Medulla oblongata (tissue), 1 donor: ENCODE measurements around the gene TPSD1.
"Not testable (repeated sequence)": the region's sequence is repeated elsewhere in the genome, so short reads cannot be mapped to it uniquely, and the experiment has no call there.

Experiments used
- DNase-seq: peaks from one replicate; pipeline ENCODE4 v3.0.0-alpha.2; 2015; ENCODE audit errors: extremely low spot score

The TPSD1 gene

GRCh38 chr16:1281517-1281916 lies 25.6 kb downstream of the TPSD1 start:
- DNase-seq = no peak

GRCh38 chr16:1282324-1282973 lies 26.6 kb downstream of the TPSD1 start:
- no peak for DNase-seq

GRCh38 chr16:1283296-1283695 lies 27.4 kb downstream of the TPSD1 start:
- no peak for DNase-seq

GRCh38 chr16:1283996-1284616 lies 28.2 kb downstream of the TPSD1 start:
- no peak for DNase-seq

GRCh38 chr16:1285669-1286512 lies 30.0 kb downstream of the TPSD1 start:
- DNase-seq = no peak

GRCh38 chr16:1286513-1287094 lies 30.7 kb downstream of the TPSD1 start:
- no peak for DNase-seq

- DNase-seq = no peak
Measured at GRCh38 chr16:1287982-1288670, 32.3 kb downstream of the TPSD1 start.

GRCh38 chr16:1288813-1289476 lies 33.1 kb downstream of the TPSD1 start:
- DNase-seq = no peak

GRCh38 chr16:1289477-1289866 lies 33.6 kb downstream of the TPSD1 start:
- DNase-seq = no peak

- DNase-seq = no peak
Measured at GRCh38 chr16:1290063-1290501, 34.2 kb downstream of the TPSD1 start.

GRCh38 chr16:1290860-1291575 lies 35.1 kb downstream of the TPSD1 start:
- DNase-seq = no peak

GRCh38 chr16:1291576-1291974 lies 35.7 kb downstream of the TPSD1 start:
- DNase-seq = no peak

GRCh38 chr16:1292208-1292607 lies 36.3 kb downstream of the TPSD1 start:
- DNase-seq = not testable (repeated sequence)

GRCh38 chr16:1292808-1293207 lies 36.9 kb downstream of the TPSD1 start:
- not testable (repeated sequence) for DNase-seq

- no peak for DNase-seq
Measured at GRCh38 chr16:1293921-1294656, 38.2 kb downstream of the TPSD1 start.

GRCh38 chr16:1295465-1295864 lies 39.6 kb downstream of the TPSD1 start:
- no peak for DNase-seq

GRCh38 chr16:1296688-1297017 lies 40.8 kb downstream of the TPSD1 start:
- not testable (repeated sequence) for DNase-seq

GRCh38 chr16:1297018-1297696 lies 41.3 kb downstream of the TPSD1 start:
- no peak for DNase-seq

GRCh38 chr16:1298406-1298805 lies 42.5 kb downstream of the TPSD1 start:
- DNase-seq = no peak
